Endothelial cell of umbilical vein (primary cell): ENCODE data around the gene CA4.

Experiments
- EZH2 ChIP-seq: IDR thresholded peaks from 2 replicates; pipeline ENCODE4 v1.6.1; 2012; ENCODE audit warnings: borderline replicate concordance, low read depth, mild to moderate bottlenecking, moderate library complexity, low read length, inconsistent platforms; ENCODE audit not compliant: severe bottlenecking
- GATA2 ChIP-seq: IDR thresholded peaks from 2 replicates; pipeline ENCODE4 v1.7.0; 2011; ENCODE audit warnings: low read depth, mild to moderate bottlenecking, moderate library complexity, mixed read lengths, low read length; ENCODE audit not compliant: insufficient read length, insufficient read depth
- POLR2A ChIP-seq: IDR thresholded peaks from 2 replicates; pipeline ENCODE4 v1.6.1; 2012; ENCODE audit warnings: low read depth, mild to moderate bottlenecking, control low read depth, low read length
- POLR2AphosphoS5 ChIP-seq: IDR thresholded peaks from 2 replicates; pipeline ENCODE4 v1.6.1; 2012; ENCODE audit warnings: low read depth, mild to moderate bottlenecking, control low read depth, low read length, moderate library complexity; ENCODE audit not compliant: insufficient read depth
- TF ChIP-seq, protein P1 (sequence below), 2 donors: IDR thresholded peaks; 1 replicate in 1 of 2; 2 replicates in 1 of 2; pipeline ENCODE4 v1.5.1; 2011; ENCODE audit warnings: low read length in 2 of 2, mild to moderate bottlenecking in 2 of 2, moderate library complexity in 2 of 2, control low read depth in 1 of 2, inconsistent platforms in 1 of 2, low read depth in 1 of 2; ENCODE audit not compliant: insufficient read depth in 1 of 2; ENCODE audit errors: extremely low read depth in 1 of 2
- TF ChIP-seq, protein P2 (sequence below): IDR thresholded peaks from 2 replicates; pipeline ENCODE4 v1.6.1; 2011; ENCODE audit not compliant: insufficient read depth, insufficient read length

DNA sequence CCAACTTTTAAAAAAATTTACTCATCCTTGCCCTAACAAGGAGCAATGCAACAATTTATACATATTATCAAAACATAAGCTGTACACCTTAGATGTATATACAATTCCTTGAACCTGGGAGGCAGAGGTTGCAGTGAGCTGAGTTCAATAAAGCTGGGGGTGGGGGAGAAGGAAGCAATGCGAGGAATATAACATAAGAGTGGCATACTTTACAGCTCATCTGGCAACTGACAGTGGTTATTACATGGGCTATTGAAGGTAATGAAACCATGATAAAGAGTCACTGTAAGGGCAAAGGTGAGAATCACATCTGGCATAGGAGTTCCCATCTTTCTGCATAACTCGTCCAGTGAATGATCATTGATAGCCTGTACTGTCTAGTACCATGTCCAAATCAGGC lies 43.7 kb downstream of the CA4 start:
- TF ChIP-seq, protein P1, sequence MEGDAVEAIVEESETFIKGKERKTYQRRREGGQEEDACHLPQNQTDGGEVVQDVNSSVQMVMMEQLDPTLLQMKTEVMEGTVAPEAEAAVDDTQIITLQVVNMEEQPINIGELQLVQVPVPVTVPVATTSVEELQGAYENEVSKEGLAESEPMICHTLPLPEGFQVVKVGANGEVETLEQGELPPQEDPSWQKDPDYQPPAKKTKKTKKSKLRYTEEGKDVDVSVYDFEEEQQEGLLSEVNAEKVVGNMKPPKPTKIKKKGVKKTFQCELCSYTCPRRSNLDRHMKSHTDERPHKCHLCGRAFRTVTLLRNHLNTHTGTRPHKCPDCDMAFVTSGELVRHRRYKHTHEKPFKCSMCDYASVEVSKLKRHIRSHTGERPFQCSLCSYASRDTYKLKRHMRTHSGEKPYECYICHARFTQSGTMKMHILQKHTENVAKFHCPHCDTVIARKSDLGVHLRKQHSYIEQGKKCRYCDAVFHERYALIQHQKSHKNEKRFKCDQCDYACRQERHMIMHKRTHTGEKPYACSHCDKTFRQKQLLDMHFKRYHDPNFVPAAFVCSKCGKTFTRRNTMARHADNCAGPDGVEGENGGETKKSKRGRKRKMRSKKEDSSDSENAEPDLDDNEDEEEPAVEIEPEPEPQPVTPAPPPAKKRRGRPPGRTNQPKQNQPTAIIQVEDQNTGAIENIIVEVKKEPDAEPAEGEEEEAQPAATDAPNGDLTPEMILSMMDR (IDR thresholded peaks at IDR 0.05; ENCODE audit: extremely low read depth in 1 of 2, insufficient read depth in 1 of 2, low read depth in 1 of 2, low read length in 2 of 2): no peak
- TF ChIP-seq EZH2 (no peak), POLR2A (no peak), GATA2 (no peak), POLR2AphosphoS5 (no peak)
- TF ChIP-seq, protein P2, sequence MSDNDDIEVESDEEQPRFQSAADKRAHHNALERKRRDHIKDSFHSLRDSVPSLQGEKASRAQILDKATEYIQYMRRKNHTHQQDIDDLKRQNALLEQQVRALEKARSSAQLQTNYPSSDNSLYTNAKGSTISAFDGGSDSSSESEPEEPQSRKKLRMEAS: no peak
